ENCODE data around the gene ZBTB49.

Gene ZBTB49

DNA sequence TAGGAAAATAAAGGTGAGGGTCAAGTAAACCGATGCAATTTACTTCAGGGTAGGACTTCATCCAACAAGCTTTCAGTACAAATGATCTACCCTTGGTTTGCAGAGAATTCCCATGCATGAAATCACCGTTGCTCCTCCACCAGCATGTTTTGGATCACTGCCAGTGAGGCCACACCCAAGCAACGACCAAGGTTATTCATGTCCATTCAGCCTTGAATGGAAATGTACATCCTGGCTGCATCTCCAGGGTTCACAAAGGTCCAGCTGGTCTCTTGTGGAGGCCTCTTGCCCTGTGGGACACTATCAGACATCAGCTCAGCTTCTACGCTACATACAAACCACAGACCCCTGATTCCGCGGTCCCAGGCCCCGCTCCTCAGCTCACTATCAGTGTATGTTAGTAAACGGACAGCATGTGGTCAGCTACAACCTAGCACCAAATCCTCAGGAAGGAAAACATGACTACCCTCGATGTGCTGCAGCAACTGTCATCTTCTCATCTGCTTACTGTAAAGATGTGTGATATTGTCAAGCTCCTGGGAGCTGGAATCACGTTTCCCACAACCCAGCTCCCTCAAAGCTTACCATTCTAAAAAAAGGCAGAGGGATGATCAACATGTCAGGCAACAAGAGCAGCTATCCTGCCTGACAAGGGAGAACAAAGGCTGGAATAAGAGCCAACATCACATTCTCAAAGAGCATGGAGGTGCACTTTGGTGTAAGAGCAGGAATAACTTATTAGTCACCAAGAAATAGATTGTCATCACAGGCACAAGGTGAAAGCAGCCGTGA is 5.0 kb upstream of the ZBTB49 start:
- H3K4me3 ChIP-seq (ENCODE audit: low read length, poor library complexity, severe bottlenecking): peak overlapping the region; percentile 42
- peak overlapping the region; percentile 67 for H3K4me2 ChIP-seq (ENCODE audit: low read depth, low read length, poor library complexity, severe bottlenecking)
- H3K9ac ChIP-seq (ENCODE audit: low read depth, low read length, poor library complexity, severe bottlenecking): peak overlapping the region; percentile 47
- no peak overlapping the region for H2AFZ ChIP-seq (ENCODE audit: low read length)
- peaks cover 3% of the 10 kb centered on the region for H4K20me1 ChIP-seq (ENCODE audit: insufficient read depth, low read length, poor library complexity, severe bottlenecking)
- no peaks in the 10 kb centered on the region for H3F3A ChIP-seq (ENCODE audit: low read depth)
- peaks cover 52% of the 10 kb centered on the region for H3K4me1 ChIP-seq (ENCODE audit: insufficient read depth, low read length, poor library complexity, severe bottlenecking)
- no peaks in the 10 kb centered on the region for H3K9me2 ChIP-seq (replicated peaks; ENCODE audit: low read depth, low read length)
- H3K27me3 ChIP-seq (ENCODE audit: insufficient read depth, low read length, poor library complexity, severe bottlenecking): no peaks in the 10 kb centered on the region
- no peaks in the 10 kb centered on the region for H3K9me3 ChIP-seq (ENCODE audit: insufficient read depth, low read depth, low read length)
- H3K79me2 ChIP-seq (ENCODE audit: insufficient read depth, low read length): peaks cover 68% of the 10 kb centered on the region
- H3K36me3 ChIP-seq (ENCODE audit: insufficient read depth, low read length): peaks cover 41% of the 10 kb centered on the region; the same call in 1 of the 2 replicates
- TF ChIP-seq, protein P1, sequence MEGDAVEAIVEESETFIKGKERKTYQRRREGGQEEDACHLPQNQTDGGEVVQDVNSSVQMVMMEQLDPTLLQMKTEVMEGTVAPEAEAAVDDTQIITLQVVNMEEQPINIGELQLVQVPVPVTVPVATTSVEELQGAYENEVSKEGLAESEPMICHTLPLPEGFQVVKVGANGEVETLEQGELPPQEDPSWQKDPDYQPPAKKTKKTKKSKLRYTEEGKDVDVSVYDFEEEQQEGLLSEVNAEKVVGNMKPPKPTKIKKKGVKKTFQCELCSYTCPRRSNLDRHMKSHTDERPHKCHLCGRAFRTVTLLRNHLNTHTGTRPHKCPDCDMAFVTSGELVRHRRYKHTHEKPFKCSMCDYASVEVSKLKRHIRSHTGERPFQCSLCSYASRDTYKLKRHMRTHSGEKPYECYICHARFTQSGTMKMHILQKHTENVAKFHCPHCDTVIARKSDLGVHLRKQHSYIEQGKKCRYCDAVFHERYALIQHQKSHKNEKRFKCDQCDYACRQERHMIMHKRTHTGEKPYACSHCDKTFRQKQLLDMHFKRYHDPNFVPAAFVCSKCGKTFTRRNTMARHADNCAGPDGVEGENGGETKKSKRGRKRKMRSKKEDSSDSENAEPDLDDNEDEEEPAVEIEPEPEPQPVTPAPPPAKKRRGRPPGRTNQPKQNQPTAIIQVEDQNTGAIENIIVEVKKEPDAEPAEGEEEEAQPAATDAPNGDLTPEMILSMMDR (conservative IDR thresholded peaks at IDR 0.05; ENCODE audit: low read length): no peak
- TF ChIP-seq EZH2phosphoT487 (IDR thresholded peaks at IDR 0.05; ENCODE audit: borderline replicate concordance): no peak

- Histone ChIP-seq H3K79me2 (ENCODE audit: insufficient read depth, low read length) (peaks cover 89% of the 10 kb centered on the region), H3K4me1 (ENCODE audit: insufficient read depth, low read length, poor library complexity, severe bottlenecking) (peaks cover 68% of the 10 kb centered on the region), H3K9me2 (replicated peaks; ENCODE audit: low read depth, low read length) (no peaks in the 10 kb centered on the region), H3K9ac (ENCODE audit: low read depth, low read length, poor library complexity, severe bottlenecking) (peak overlapping the region; percentile 49), H3F3A (ENCODE audit: low read depth) (no peaks in the 10 kb centered on the region), H4K20me1 (ENCODE audit: insufficient read depth, low read length, poor library complexity, severe bottlenecking) (peaks cover 14% of the 10 kb centered on the region), H3K4me3 (ENCODE audit: low read length, poor library complexity, severe bottlenecking) (peak overlapping the region; percentile 92), H2AFZ (ENCODE audit: low read length) (no peak overlapping the region), H3K4me2 (ENCODE audit: low read depth, low read length, poor library complexity, severe bottlenecking) (peak overlapping the region; percentile 87), H3K9me3 (ENCODE audit: insufficient read depth, low read depth, low read length) (no peaks in the 10 kb centered on the region), H3K36me3 (ENCODE audit: insufficient read depth, low read length) (peaks cover 12% of the 10 kb centered on the region; the same call in 1 of the 2 replicates), H3K27me3 (ENCODE audit: insufficient read depth, low read length, poor library complexity, severe bottlenecking) (no peaks in the 10 kb centered on the region)
- TF ChIP-seq EZH2phosphoT487 (IDR thresholded peaks at IDR 0.05; ENCODE audit: borderline replicate concordance): no peak
- TF ChIP-seq, protein P1 (conservative IDR thresholded peaks at IDR 0.05; ENCODE audit: low read length): no peak
These were observed 2.0 kb upstream of the ZBTB49 start for GRCh38 chr4:4288098-4288497.

DNA sequence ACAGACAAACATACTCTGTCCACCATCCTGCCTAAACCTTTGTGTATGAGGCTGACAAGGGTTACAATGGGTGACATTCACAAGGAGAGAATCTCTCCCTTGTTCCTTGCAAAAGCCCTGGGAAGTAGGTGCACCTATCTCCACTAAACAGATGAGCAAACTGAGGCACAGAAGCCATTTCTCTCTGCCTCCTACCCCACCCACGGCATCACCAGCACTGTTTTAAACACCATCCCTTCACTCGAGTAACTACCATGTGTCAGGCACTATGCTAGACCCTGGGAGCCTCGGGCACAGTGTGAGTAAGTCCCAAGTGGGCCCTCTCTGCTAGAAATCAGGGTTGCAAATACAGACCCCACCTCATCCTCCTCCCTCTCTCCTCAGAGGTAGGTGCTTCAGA is 996 bp upstream of the ZBTB49 start:
- H3K79me2 ChIP-seq (ENCODE audit: insufficient read depth, low read length): peaks cover 90% of the 10 kb centered on the region
- H3K9me2 ChIP-seq (replicated peaks; ENCODE audit: low read depth, low read length): no peaks in the 10 kb centered on the region
- TF ChIP-seq EZH2phosphoT487 (IDR thresholded peaks at IDR 0.05; ENCODE audit: borderline replicate concordance): no peak
- TF ChIP-seq, protein P1 (conservative IDR thresholded peaks at IDR 0.05; ENCODE audit: low read length): no peak
- peaks cover 4% of the 10 kb centered on the region; the same call in 1 of the 2 replicates for H3K36me3 ChIP-seq (ENCODE audit: insufficient read depth, low read length)
- no peaks in the 10 kb centered on the region for H3K9me3 ChIP-seq (ENCODE audit: insufficient read depth, low read depth, low read length)
- H3K4me2 ChIP-seq (ENCODE audit: low read depth, low read length, poor library complexity, severe bottlenecking): peak overlapping the region; percentile 87
- H4K20me1 ChIP-seq (ENCODE audit: insufficient read depth, low read length, poor library complexity, severe bottlenecking): peaks cover 14% of the 10 kb centered on the region
- H3K4me3 ChIP-seq (ENCODE audit: low read length, poor library complexity, severe bottlenecking): peak overlapping the region; percentile 92
- peak overlapping the region; percentile 86 for H3K9ac ChIP-seq (ENCODE audit: low read depth, low read length, poor library complexity, severe bottlenecking)
- peaks cover 63% of the 10 kb centered on the region for H3K4me1 ChIP-seq (ENCODE audit: insufficient read depth, low read length, poor library complexity, severe bottlenecking)
- no peak overlapping the region for H2AFZ ChIP-seq (ENCODE audit: low read length)
- no peaks in the 10 kb centered on the region for H3F3A ChIP-seq (ENCODE audit: low read depth)
- H3K27me3 ChIP-seq (ENCODE audit: insufficient read depth, low read length, poor library complexity, severe bottlenecking): no peaks in the 10 kb centered on the region
